PC-3 (cell line): ENCODE measurements around the gene NLGN4X. TPM values are rescaled to one million over a fixed set of nuclear protein-coding genes. Genes with fewer than 3 reads are reported as not detected.

Experiments
- ATAC-seq: fragments of 200-7000 bp; cut with Tn5 transposase; 2 replicates; pipeline ENCODE4 v1.9.1; 2020; ENCODE audit warnings: mild to moderate bottlenecking, moderate library complexity
- BruUV-seq: library from RNA; stranded (reverse); fragments of 400-500 nt; replicated peaks from 2 replicates; lab custom pipeline; 2021; lab: Mats Ljungman, UMichigan
- CTCF ChIA-PET: fragments of 300-600 bp; sonication (Branson Sonifier 250); formaldehyde crosslinking; loops from one replicate; lab custom pipeline; 2022; ENCODE audit warnings: antibody characterized with exemption; lab: Charles Lee
- POLR2A ChIA-PET: fragments of 300-600 bp; sonication (Branson Sonifier 250); formaldehyde crosslinking; loops from one replicate; lab custom pipeline; 2022; ENCODE audit warnings: antibody characterized with exemption; ENCODE audit not compliant: unreplicated experiment; lab: Charles Lee
- DNase-seq: peaks from one replicate; pipeline ENCODE4 v3.0.0-alpha.2; 2015
- H2AFZ ChIP-seq: fragments of 300-600 bp; sonication (generic); 2 replicates; pipeline ENCODE4 v1.6.0; 2016; ENCODE audit warnings: antibody characterized with exemption, low read length
- H3F3A ChIP-seq: fragments of 300-600 bp; sonication (generic); one replicate; pipeline ENCODE4 v1.6.0; 2017; ENCODE audit warnings: antibody characterized with exemption, low read length, control low read depth, mild to moderate bottlenecking; ENCODE audit not compliant: unreplicated experiment
- H3K27ac ChIP-seq: fragments of 300-600 bp; sonication (generic); 2 replicates; pipeline ENCODE4 v1.5.1; 2016; ENCODE audit warnings: mild to moderate bottlenecking, low read length
- H3K27me3 ChIP-seq: fragments of 300-600 bp; sonication (generic); 2 replicates; pipeline ENCODE4 v1.6.1; 2016; ENCODE audit warnings: low read length, mixed read lengths
- H3K36me3 ChIP-seq: fragments of 300-600 bp; sonication (generic); 2 replicates; pipeline ENCODE4 v1.6.1; 2016; ENCODE audit warnings: low read depth, mixed run types, low read length, mixed read lengths
- H3K4me1 ChIP-seq: fragments of 300-600 bp; sonication (generic); 2 replicates; pipeline ENCODE4 v1.5.1; 2016; ENCODE audit warnings: low read length; ENCODE audit not compliant: insufficient read depth
- H3K4me2 ChIP-seq: fragments of 300-600 bp; sonication (generic); 2 replicates; pipeline ENCODE4 v1.6.0; 2016; ENCODE audit warnings: low read length
- H3K4me3 ChIP-seq: fragments of 300-600 bp; sonication (generic); 2 replicates; pipeline ENCODE4 v1.5.1; 2016; ENCODE audit warnings: mild to moderate bottlenecking, low read length, mixed read lengths
- H3K79me2 ChIP-seq: fragments of 300-600 bp; sonication (generic); 2 replicates; pipeline ENCODE4 v1.6.1; 2017; ENCODE audit warnings: low read length, mixed read lengths
- H3K9ac ChIP-seq: fragments of 300-600 bp; sonication (generic); 2 replicates; pipeline ENCODE4 v1.6.0; 2016; ENCODE audit warnings: mild to moderate bottlenecking, low read length
- H3K9me2 ChIP-seq: fragments of 300-600 bp; sonication (generic); replicated peaks from 2 replicates; pipeline ENCODE4 v1.6.1; 2016; ENCODE audit warnings: mixed run types, low read length, mixed read lengths
- H3K9me3 ChIP-seq: fragments of 300-600 bp; sonication (generic); 2 replicates; pipeline ENCODE4 v1.6.1; 2016; ENCODE audit warnings: low read length, mixed read lengths
- H4K20me1 ChIP-seq: fragments of 300-600 bp; sonication (generic); 2 replicates; pipeline ENCODE4 v1.6.1; 2016; ENCODE audit warnings: low read length, mixed read lengths
- CTCF ChIP-seq: fragments of 300-600 bp; sonication (generic); conservative IDR thresholded peaks from 2 replicates; pipeline ENCODE4 v1.5.1; 2017; ENCODE audit warnings: antibody characterized with exemption, low read depth, mild to moderate bottlenecking, low read length
- EZH2 ChIP-seq: fragments of 300-600 bp; sonication (generic); IDR thresholded peaks from one replicate; pipeline ENCODE4 v1.6.1; 2017; ENCODE audit warnings: antibody characterized with exemption, mild to moderate bottlenecking, low read length; ENCODE audit not compliant: unreplicated experiment
- EZH2phosphoT487 ChIP-seq: fragments of 300-600 bp; sonication (generic); IDR thresholded peaks from 2 replicates; pipeline ENCODE4 v1.6.1; 2018; ENCODE audit warnings: mild to moderate bottlenecking, antibody characterized with exemption, low read length, borderline replicate concordance
- intact Hi-C: fragments of 100-400 bp; cut with micrococcal nuclease; formaldehyde crosslinking; loops from 2 replicates; pipeline ENCODE4 v1.9.0; 2023
- total RNA-seq: library from RNA; depleted of rRNA; stranded (reverse); fragments of >200 nt; gene quantifications from 2 replicates; pipeline ENCODE4 v1.2.3, GENCODE V29; 2014

The NLGN4X gene
- total RNA-seq, 1 experiment from 2014 or later, result not detected

DNA sequence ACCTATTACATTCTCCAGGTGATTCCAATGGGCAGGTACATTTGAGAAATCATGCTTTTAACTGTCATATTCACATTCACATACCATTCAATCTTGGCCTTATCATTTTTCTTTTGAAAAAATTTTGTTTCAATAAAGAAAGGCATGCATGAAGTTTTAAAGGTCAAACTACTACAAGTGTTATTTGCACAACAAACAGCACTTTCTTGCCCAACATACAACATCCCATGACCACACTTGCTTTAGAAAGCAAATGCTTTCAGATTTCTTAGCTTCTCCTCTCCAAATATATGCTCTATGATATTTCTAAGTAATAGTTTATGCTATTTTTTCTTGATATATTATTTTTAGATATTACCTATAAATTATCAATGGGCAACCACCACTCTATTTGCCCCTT, 58.2 kb downstream of the NLGN4X start:
- POLR2A ChIA-PET, result no interaction called here
- Histone ChIP-seq H4K20me1 (no peaks in the 10 kb centered on the region), H3K4me2 (no peak overlapping the region), H3K9ac (no peak overlapping the region), H3K79me2 (no peaks in the 10 kb centered on the region), H3K27ac (no peak overlapping the region), H3K36me3 (no peaks in the 10 kb centered on the region), H3K4me1 (no peaks in the 10 kb centered on the region), H2AFZ (no peak overlapping the region), H3K4me3 (no peak overlapping the region), H3K9me3 (no peaks in the 10 kb centered on the region), H3F3A (no peaks in the 10 kb centered on the region), H3K27me3 (no peaks in the 10 kb centered on the region), H3K9me2 (no peaks in the 10 kb centered on the region)
- TF ChIP-seq EZH2phosphoT487 (no peak), CTCF (no peak), EZH2 (no peak)
- DNase-seq, result no peak
- intact Hi-C loops, result no loop called here
- ATAC-seq, result no peak
- BruUV-seq, result no TSS peak
- CTCF ChIA-PET, result no interaction called here

GRCh38 chrX:6169407-6169806, 59.3 kb downstream of the NLGN4X start:
- Histone ChIP-seq H3K9ac (no peak overlapping the region), H3K4me2 (no peak overlapping the region), H3K36me3 (no peaks in the 10 kb centered on the region), H3K4me1 (no peaks in the 10 kb centered on the region), H3K27me3 (no peaks in the 10 kb centered on the region), H3K9me3 (no peaks in the 10 kb centered on the region), H4K20me1 (no peaks in the 10 kb centered on the region), H3F3A (no peaks in the 10 kb centered on the region), H3K27ac (no peak overlapping the region), H3K4me3 (no peak overlapping the region), H3K79me2 (no peaks in the 10 kb centered on the region), H3K9me2 (no peaks in the 10 kb centered on the region), H2AFZ (no peak overlapping the region)
- DNase-seq (no peak), ATAC-seq (no peak)
- no TSS peak for BruUV-seq
- POLR2A ChIA-PET, result no interaction called here
- no peak for TF ChIP-seq EZH2
- TF ChIP-seq CTCF, result no peak
- TF ChIP-seq EZH2phosphoT487, result no peak
- intact Hi-C loops, result no loop called here
- CTCF ChIA-PET, result no interaction called here

DNA sequence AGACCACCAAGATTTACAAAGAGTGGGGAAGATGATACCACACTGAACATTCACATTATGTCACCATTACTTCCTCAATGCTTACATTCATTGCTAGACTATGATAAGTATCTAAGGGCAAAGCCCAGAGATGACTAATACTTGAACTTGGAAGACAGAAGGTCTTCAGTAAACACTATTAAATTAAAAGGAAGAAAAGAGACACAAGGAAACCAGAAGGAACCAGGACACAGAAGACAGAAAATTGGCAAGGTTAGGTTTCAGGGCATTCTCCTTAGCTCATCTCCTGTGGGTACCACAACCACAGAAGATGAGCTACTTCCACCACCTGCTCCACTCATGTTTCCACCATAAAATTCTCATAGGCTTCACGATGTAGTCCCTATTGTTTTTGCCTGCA, 64.9 kb downstream of the NLGN4X start:
- no peaks in the 10 kb centered on the region for H3F3A ChIP-seq
- intact Hi-C loops, result no loop called here
- no peaks in the 10 kb centered on the region for H3K27me3 ChIP-seq
- H3K9me3 ChIP-seq, result no peaks in the 10 kb centered on the region
- H3K4me3 ChIP-seq, result no peak overlapping the region
- no TSS peak for BruUV-seq
- no peak overlapping the region for H3K4me2 ChIP-seq
- CTCF ChIA-PET, result no interaction called here
- no peaks in the 10 kb centered on the region for H3K36me3 ChIP-seq
- no peaks in the 10 kb centered on the region for H3K79me2 ChIP-seq
- no peak for ATAC-seq
- H3K9ac ChIP-seq, result no peak overlapping the region
- TF ChIP-seq EZH2 (no peak), EZH2phosphoT487 (no peak), CTCF (no peak)
- H4K20me1 ChIP-seq, result no peaks in the 10 kb centered on the region
- H3K9me2 ChIP-seq, result no peaks in the 10 kb centered on the region
- H2AFZ ChIP-seq, result no peak overlapping the region
- no peaks in the 10 kb centered on the region for H3K4me1 ChIP-seq
- no peak overlapping the region for H3K27ac ChIP-seq
- POLR2A ChIA-PET, result no interaction called here
- no peak for DNase-seq
